HUES64 (cell line): ENCODE measurements around the gene CTDSPL.

Source experiments
- H3K27ac ChIP-seq: 2 replicates; pipeline ENCODE4 v1.7.0; 2013; ENCODE audit warnings: low read depth, low read length, inconsistent platforms
- H3K27me3 ChIP-seq: 2 replicates; pipeline ENCODE4 v1.6.1; 2013; ENCODE audit warnings: mild to moderate bottlenecking, low read length; ENCODE audit not compliant: insufficient read depth
- H3K36me3 ChIP-seq: 2 replicates; pipeline ENCODE4 v1.6.1; 2013; ENCODE audit warnings: mild to moderate bottlenecking, low read length; ENCODE audit not compliant: insufficient read depth
- H3K4me1 ChIP-seq: 2 replicates; pipeline ENCODE4 v1.6.1; 2013; ENCODE audit warnings: mild to moderate bottlenecking, low read length, moderate library complexity; ENCODE audit not compliant: insufficient read depth
- H3K4me3 ChIP-seq: 2 replicates; pipeline ENCODE4 v1.5.1; 2013; ENCODE audit warnings: mild to moderate bottlenecking, low read length, moderate library complexity
- H3K9ac ChIP-seq: 2 replicates; pipeline ENCODE4 v1.6.1; 2013; ENCODE audit warnings: mild to moderate bottlenecking, low read depth, low read length
- H3K9me3 ChIP-seq: 2 replicates; pipeline ENCODE4 v1.6.1; 2013; ENCODE audit warnings: low read depth, low read length; ENCODE audit not compliant: insufficient read depth
- WGBS: fragments of 150-250, 120-280 bp; methylation state at CpG from one replicate; pipeline ENCODE4 v1.1.7; 2013; ENCODE audit warnings: missing lambda C conversion rate; 5-methylcytosine and 5-hydroxymethylcytosine counted together

CTDSPL gene

GRCh38 chr3:37867144-37867543, 5.5 kb downstream of the CTDSPL start:
- no peaks in the 10 kb centered on the region; the same call in 1 of the 2 replicates for H3K9me3 ChIP-seq
- no peak overlapping the region for H3K4me3 ChIP-seq
- 92% methylated on average over 1 of the region's 1 CpG for WGBS
- H3K36me3 ChIP-seq: no peaks in the 10 kb centered on the region
- peaks cover 26% of the 10 kb centered on the region for H3K4me1 ChIP-seq
- no peak overlapping the region for H3K9ac ChIP-seq
- H3K27me3 ChIP-seq: no peaks in the 10 kb centered on the region
- no peak overlapping the region for H3K27ac ChIP-seq

GRCh38 chr3:37871858-37872257, 10.2 kb downstream of the CTDSPL start:
- no peak overlapping the region for H3K9ac ChIP-seq
- H3K27ac ChIP-seq: no peak overlapping the region

GRCh38 chr3:37872413-37873160, 10.9 kb downstream of the CTDSPL start:
- no peak overlapping the region for H3K9ac ChIP-seq
- no peak overlapping the region for H3K27ac ChIP-seq
- 91% methylated on average over 5 of the region's 5 CpGs for WGBS
- H3K27me3 ChIP-seq: no peaks in the 10 kb centered on the region
- H3K9me3 ChIP-seq: no peaks in the 10 kb centered on the region; the same call in 1 of the 2 replicates
- H3K4me3 ChIP-seq: no peak overlapping the region
- H3K4me1 ChIP-seq: 0 out of 2 replicates have a peak, but pooled peaks cover 2% of the 10 kb centered on the region
- H3K36me3 ChIP-seq: no peaks in the 10 kb centered on the region

More at GRCh38 chr3:37871858-37872257, 10.2 kb downstream of the CTDSPL start:
- 0 out of 2 replicates have a peak, but pooled peaks cover 2% of the 10 kb centered on the region for H3K4me1 ChIP-seq
- no peak overlapping the region for H3K4me3 ChIP-seq
- H3K36me3 ChIP-seq: no peaks in the 10 kb centered on the region
- H3K9me3 ChIP-seq: no peaks in the 10 kb centered on the region; the same call in 1 of the 2 replicates
- 93% methylated on average over 3 of the region's 3 CpGs for WGBS
- H3K27me3 ChIP-seq: no peaks in the 10 kb centered on the region

GRCh38 chr3:37876279-37876678, 14.6 kb downstream of the CTDSPL start:
- Histone ChIP-seq H3K4me3 (no peak overlapping the region), H3K27me3 (no peaks in the 10 kb centered on the region), H3K9ac (no peak overlapping the region), H3K9me3 (no peaks in the 10 kb centered on the region; the same call in 1 of the 2 replicates), H3K4me1 (0 out of 2 replicates have a peak, but pooled peaks cover 2% of the 10 kb centered on the region), H3K27ac (no peak overlapping the region), H3K36me3 (no peaks in the 10 kb centered on the region)

- H3K9me3 ChIP-seq: no peaks in the 10 kb centered on the region
- no peaks in the 10 kb centered on the region for H3K36me3 ChIP-seq
- H3K4me3 ChIP-seq: no peak overlapping the region
- 92% methylated on average over 3 of the region's 3 CpGs for WGBS
- H3K9ac ChIP-seq: no peak overlapping the region
- no peaks in the 10 kb centered on the region for H3K27me3 ChIP-seq
- H3K27ac ChIP-seq: no peak overlapping the region
- H3K4me1 ChIP-seq: peaks cover 10% of the 10 kb centered on the region; the same call in 1 of the 2 replicates
Observed at GRCh38 chr3:37882711-37883110, 21.0 kb downstream of the CTDSPL start.

- Histone ChIP-seq H3K27ac (no peak overlapping the region), H3K4me3 (no peak overlapping the region), H3K36me3 (no peaks in the 10 kb centered on the region), H3K9ac (no peak overlapping the region), H3K27me3 (no peaks in the 10 kb centered on the region), H3K9me3 (no peaks in the 10 kb centered on the region), H3K4me1 (peaks cover 10% of the 10 kb centered on the region; the same call in 1 of the 2 replicates)
- 88% methylated on average over 2 of the region's 2 CpGs for WGBS
Observed at GRCh38 chr3:37885814-37886213, 24.1 kb downstream of the CTDSPL start.

- Histone ChIP-seq H3K9me3 (no peaks in the 10 kb centered on the region), H3K27ac (no peak overlapping the region), H3K9ac (no peak overlapping the region), H3K4me1 (peaks cover 10% of the 10 kb centered on the region; the same call in 1 of the 2 replicates), H3K4me3 (no peak overlapping the region), H3K36me3 (no peaks in the 10 kb centered on the region), H3K27me3 (no peaks in the 10 kb centered on the region)
- WGBS: 95% methylated on average over 1 of the region's 1 CpG
Observed at GRCh38 chr3:37886395-37886794, 24.7 kb downstream of the CTDSPL start.

GRCh38 chr3:37887062-37887461, 25.4 kb downstream of the CTDSPL start:
- no peak overlapping the region for H3K9ac ChIP-seq
- 95% methylated on average over 3 of the region's 3 CpGs for WGBS
- H3K4me1 ChIP-seq: peaks cover 10% of the 10 kb centered on the region; the same call in 1 of the 2 replicates
- no peak overlapping the region for H3K27ac ChIP-seq
- H3K27me3 ChIP-seq: no peaks in the 10 kb centered on the region
- no peaks in the 10 kb centered on the region for H3K36me3 ChIP-seq
- no peaks in the 10 kb centered on the region for H3K9me3 ChIP-seq
- no peak overlapping the region for H3K4me3 ChIP-seq

GRCh38 chr3:37887824-37888223, 26.1 kb downstream of the CTDSPL start:
- H3K9me3 ChIP-seq: no peaks in the 10 kb centered on the region
- H3K4me1 ChIP-seq: peaks cover 13% of the 10 kb centered on the region; the same call in 1 of the 2 replicates
- H3K9ac ChIP-seq: no peak overlapping the region
- no peak overlapping the region for H3K4me3 ChIP-seq
- 95% methylated on average over 4 of the region's 4 CpGs for WGBS
- H3K27ac ChIP-seq: no peak overlapping the region
- no peaks in the 10 kb centered on the region for H3K27me3 ChIP-seq
- no peaks in the 10 kb centered on the region for H3K36me3 ChIP-seq

- peaks cover 18% of the 10 kb centered on the region; the same call in 1 of the 2 replicates for H3K4me1 ChIP-seq
- H3K27me3 ChIP-seq: no peaks in the 10 kb centered on the region
- no peak overlapping the region for H3K9ac ChIP-seq
- H3K4me3 ChIP-seq: no peak overlapping the region
- no peaks in the 10 kb centered on the region for H3K9me3 ChIP-seq
- WGBS: 99% methylated on average over 3 of the region's 3 CpGs
- H3K36me3 ChIP-seq: no peaks in the 10 kb centered on the region
- H3K27ac ChIP-seq: no peak overlapping the region
Observed at GRCh38 chr3:37888421-37888820, 26.7 kb downstream of the CTDSPL start.

- H3K27me3 ChIP-seq: no peaks in the 10 kb centered on the region
- no peaks in the 10 kb centered on the region for H3K36me3 ChIP-seq
- H3K4me1 ChIP-seq: peaks cover 8% of the 10 kb centered on the region; the same call in 1 of the 2 replicates
- H3K9ac ChIP-seq: no peak overlapping the region
- no peaks in the 10 kb centered on the region for H3K9me3 ChIP-seq
- no peak overlapping the region for H3K27ac ChIP-seq
- 95% methylated on average over 5 of the region's 5 CpGs for WGBS
- H3K4me3 ChIP-seq: no peak overlapping the region
Observed at GRCh38 chr3:37890522-37890921, 28.8 kb downstream of the CTDSPL start.
